ENCODE results near the gene DOCK4.
"Not testable (repeated sequence)": the region's sequence is repeated elsewhere in the genome, so short reads cannot be mapped to it uniquely, and the experiment has no call there.

The DOCK4 gene, protein sequence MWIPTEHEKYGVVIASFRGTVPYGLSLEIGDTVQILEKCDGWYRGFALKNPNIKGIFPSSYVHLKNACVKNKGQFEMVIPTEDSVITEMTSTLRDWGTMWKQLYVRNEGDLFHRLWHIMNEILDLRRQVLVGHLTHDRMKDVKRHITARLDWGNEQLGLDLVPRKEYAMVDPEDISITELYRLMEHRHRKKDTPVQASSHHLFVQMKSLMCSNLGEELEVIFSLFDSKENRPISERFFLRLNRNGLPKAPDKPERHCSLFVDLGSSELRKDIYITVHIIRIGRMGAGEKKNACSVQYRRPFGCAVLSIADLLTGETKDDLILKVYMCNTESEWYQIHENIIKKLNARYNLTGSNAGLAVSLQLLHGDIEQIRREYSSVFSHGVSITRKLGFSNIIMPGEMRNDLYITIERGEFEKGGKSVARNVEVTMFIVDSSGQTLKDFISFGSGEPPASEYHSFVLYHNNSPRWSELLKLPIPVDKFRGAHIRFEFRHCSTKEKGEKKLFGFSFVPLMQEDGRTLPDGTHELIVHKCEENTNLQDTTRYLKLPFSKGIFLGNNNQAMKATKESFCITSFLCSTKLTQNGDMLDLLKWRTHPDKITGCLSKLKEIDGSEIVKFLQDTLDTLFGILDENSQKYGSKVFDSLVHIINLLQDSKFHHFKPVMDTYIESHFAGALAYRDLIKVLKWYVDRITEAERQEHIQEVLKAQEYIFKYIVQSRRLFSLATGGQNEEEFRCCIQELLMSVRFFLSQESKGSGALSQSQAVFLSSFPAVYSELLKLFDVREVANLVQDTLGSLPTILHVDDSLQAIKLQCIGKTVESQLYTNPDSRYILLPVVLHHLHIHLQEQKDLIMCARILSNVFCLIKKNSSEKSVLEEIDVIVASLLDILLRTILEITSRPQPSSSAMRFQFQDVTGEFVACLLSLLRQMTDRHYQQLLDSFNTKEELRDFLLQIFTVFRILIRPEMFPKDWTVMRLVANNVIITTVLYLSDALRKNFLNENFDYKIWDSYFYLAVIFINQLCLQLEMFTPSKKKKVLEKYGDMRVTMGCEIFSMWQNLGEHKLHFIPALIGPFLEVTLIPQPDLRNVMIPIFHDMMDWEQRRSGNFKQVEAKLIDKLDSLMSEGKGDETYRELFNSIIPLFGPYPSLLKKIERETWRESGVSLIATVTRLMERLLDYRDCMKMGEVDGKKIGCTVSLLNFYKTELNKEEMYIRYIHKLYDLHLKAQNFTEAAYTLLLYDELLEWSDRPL (N-terminal part only)

GRCh38 chr7:112206238-112206990 lies at the start of gene DOCK4, which contains the start of gene ZNF277:
TSS of gene DOCK4 (minus strand) at chr7:112206399. CDS start at chr7:112206138, 261 bp downstream.
TSS of gene ZNF277 (plus strand) at chr7:112206695. CDS start at chr7:112206717, 22 bp downstream.
- DNase-seq: peak; percentile 99 to 100

DNA sequence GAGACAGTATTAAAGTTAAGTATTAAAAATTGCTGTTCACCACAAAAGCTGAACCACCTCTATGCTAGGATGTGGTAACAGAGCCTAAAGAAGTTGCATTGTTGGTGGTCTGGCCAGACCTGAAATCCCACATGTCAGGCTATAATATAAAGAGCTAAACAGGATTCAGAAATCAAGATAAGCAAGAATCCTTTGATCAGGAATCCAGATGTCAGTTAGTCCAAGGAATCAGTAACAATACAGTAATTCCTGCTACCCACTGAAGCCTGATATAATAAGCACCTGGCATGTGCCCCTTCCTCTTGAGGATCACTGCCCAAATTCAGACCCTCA lies 49.2 kb upstream of the DOCK4 start:
- DNase-seq: no peak

DNA sequence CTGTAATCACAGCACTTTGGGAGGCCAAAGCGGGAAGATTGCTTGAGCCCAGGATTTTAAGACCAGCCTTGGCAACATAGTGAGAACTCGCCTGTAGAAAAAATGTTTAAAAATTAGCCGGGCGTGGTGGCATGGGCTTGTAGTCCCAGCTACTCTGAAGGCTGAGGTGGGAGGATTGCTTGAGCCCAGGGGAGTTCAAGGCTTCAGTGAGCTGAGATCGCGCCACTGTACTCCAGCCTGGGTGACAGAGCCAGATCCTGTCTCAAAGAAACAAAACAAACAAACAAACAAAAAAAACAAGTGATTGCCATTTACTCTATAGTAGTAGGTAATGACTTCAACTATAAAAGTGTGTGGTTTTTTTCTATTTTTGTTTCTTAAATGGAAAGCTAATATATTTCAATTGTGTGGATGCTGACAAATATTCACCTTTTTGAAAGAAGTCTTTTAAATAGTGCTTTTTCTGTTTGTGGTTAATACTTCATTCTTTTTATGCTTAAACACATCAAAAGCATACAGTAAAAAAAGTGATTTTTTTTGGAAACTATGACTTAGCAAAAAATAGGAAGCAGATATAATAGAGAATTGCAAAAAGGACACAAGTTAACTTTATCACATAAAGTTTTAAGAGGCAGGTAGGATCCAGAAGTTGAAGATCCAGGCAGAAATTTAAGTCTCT lies 48.6 kb upstream of the DOCK4 start:
- DNase-seq: no peak

GRCh38 chr7:112254156-112254555 lies 48.0 kb upstream of the DOCK4 start:
- no peak for DNase-seq

DNA sequence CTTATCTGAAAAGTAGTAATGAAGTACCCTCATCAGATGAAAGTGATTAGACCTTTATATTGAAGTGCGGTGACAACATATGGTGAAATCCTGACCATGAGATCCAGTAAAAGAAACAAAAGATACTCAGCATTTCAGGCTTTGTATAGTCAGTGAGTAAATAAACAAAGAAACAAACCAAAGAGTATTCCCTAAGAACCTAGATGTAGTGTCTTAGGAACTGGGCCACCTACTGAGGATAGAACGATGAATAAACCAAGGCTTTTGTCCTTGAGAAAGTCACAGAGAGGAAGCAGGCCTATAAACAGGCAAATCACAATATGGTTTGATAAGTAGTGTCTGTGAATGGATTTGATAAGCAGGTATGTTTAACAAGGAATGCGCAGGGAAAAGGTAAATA lies 46.5 kb upstream of the DOCK4 start:
- no peak for DNase-seq

- DNase-seq: no peak
Observed at GRCh38 chr7:112252141-112252540, 45.9 kb upstream of the DOCK4 start.

DNA sequence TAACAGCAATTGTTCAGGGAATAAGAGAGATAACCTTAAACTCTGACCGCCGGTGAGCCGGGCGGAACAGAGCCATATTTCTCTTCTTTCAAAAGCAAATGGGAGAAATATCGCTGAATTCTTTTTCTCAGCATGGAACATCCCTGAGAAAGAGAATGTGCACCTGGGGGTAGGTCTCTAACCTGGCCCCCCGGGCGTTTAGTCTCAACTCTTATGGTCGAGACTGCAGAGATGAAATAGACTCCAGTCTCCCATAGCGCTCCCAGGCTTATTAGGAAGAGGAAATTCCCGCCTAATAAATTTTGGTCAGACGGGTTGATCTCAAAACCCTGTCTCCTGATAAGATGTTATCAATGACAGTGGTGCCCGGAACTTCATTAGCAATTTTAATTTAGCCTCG lies 43.8 kb upstream of the DOCK4 start:
- DNase-seq: not testable (repeated sequence)

- no peak for DNase-seq
Observed at GRCh38 chr7:112248598-112248997, 42.4 kb upstream of the DOCK4 start.

DNA sequence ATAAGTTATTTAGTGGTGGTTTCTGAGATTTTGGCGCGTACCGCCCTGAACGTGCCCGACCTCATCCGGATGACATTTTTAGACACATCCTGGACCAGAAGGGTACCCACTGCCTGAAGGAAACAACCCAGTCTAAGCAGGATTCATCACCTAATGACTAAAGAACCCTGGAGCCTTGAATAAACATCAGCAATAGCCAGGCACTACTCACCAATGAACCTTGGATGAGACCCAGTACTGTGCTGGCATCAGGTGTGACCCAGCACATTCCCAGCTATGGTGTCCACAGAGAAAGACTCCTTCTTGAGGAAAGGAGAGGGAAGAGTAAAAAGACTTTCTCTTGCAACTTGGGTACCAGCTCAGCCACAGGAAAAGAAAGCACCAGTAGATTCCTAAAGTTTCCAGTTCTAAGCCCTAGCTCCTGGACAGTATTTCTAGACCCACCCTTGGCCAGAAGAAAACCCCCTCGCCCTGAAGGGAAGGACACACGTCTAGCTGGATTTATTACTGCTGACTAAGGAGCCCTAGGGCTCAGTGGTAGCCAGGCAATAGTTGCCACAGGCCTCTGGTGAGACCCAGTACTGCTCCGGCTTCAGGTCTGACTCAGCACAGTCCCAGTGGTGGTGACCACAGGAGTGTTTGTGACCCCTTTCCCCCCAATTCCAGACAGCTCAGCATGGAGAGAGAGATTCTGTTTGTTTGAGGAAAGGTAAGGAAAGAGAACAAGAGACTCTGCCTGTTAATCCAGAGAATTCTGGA lies 32.8 kb upstream of the DOCK4 start:
- no peak for DNase-seq

DNA sequence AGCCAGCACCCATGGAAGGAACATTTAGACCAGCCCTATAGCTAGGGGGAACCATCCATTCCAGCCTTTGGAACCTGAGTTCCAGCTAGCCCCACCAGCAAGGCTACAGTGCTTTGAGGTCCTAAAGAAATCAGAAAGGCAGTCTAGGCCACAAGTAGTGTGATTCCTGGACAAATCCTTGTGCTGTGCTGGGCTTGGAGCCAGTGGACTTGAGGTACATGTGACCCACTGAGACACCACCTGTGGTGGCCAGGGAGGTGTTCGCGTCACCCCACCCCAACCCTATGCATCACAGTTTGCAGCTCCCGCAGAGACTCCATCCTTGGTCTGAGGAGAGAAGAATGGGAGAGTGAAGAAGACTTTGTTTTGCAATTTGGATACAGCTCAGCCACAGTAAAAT lies 32.1 kb upstream of the DOCK4 start:
- no peak for DNase-seq

- no peak for DNase-seq
Observed at GRCh38 chr7:112236597-112236996, 30.4 kb upstream of the DOCK4 start.

DNA sequence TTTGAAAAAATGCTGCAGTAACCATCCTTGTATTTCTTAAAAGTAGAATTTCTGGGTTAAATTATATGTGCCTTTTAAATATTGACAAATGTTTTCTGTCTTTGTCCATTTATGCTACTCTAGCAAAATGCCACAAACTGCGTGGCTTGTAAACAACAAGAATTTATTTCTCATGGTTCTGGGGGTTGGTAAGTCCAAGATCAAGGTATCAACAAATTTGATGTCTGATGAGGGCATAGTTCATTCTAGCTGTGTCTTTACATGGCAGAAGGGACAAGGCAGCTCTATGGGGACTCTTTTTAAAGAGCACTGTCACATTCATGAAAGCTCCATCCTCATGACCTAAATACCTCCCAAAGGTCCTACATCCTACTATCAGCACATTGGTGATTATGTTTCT lies 27.9 kb upstream of the DOCK4 start:
- DNase-seq: no peak

DNA sequence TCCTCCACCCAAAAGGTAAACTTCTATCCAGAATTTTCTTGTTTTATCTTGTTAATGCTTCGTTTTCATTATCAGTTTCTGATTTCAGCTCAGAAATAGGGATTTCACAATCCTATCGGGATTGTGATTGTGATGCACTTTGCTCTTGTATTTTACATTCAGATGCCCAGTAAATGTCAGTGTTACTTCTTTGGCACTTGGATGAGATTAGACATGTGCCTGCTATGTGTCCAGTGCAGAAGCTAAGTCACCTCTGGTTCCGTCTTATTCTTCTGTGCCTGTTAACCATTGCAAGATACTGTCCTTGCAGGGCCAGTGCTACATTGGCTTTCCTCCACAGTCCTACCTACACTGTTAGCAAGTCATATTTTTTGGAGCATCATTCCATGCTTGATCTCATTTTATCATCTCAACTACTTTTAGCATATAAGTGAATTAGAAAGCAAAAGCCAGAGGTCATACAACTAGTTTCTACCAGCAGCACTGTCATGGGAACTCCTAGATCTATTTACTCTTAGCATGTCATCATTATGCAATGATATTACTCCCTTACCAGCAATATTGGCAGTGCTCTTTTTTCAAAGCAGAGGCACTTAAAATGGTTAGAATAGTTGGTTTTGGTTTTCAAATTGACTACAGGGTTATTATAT lies 27.0 kb upstream of the DOCK4 start:
- DNase-seq: no peak

GRCh38 chr7:112232212-112232978 lies 26.2 kb upstream of the DOCK4 start:
- no peak for DNase-seq

GRCh38 chr7:112228632-112229031 lies 22.4 kb upstream of the DOCK4 start:
- DNase-seq: no peak

- DNase-seq: no peak
Observed at GRCh38 chr7:112226701-112227276, 20.6 kb upstream of the DOCK4 start.

DNA sequence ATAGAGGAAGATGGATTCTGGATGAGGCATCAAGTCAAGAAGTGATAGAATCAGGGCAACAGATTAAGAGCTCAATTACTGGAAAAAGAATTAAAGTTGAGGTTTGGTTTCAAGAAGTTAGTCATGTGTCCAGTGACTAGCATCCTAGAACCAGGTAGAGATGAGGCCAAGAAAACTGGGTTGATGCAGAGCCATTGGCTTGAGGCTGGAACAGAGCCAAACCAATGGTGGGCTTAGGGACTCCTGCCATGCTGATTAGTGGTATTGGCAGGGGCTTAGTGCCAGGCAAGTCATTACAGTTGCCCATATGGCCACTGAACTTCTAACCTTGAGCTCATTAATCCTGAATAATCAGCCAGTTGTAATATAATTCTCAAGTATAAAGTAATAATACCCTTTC lies 18.8 kb upstream of the DOCK4 start:
- no peak for DNase-seq

DNA sequence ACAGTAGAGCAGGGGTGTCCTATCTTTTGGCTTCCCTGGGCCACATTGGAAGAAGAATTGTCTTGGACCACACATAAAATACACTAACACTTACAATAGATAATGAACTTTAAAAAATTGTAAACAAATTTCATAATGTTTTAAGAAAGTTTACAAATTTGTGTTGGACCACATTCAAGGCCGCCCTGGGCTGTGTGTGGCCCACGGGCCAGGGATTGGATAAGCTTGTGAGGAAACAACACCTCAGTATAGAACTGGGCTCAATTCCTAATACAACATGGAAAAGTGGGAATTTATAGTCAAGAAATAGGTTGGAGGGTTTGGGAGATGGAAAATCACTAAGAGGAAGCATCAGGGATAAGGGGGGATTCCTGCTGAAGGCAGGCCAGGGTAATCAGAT lies 18.0 kb upstream of the DOCK4 start:
- DNase-seq: no peak

DNA sequence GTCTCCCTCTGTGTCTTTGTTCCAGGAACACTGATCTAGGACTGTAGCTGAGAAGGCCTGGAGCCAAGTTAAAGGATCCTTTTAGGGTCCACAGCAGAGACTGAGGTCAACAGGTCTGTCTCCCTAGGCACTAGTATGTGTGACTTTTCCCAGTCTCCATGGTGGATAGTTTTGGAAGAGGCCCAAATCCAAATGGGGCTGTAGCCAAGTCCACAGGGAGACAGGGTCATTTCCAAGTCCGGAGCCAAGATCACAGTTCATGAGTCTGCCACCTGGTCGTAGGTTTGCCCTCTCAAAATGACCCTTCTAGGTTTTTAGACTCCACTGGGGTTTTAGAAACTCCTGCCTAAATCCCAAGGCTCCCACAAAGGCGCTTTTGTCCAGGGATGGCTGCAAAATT lies 17.1 kb upstream of the DOCK4 start:
- DNase-seq: no peak

All from stimulated activated CD4-positive, alpha-beta T cell treated with anti-CD3 and anti-CD28 coated beads, Interleukin-2, amount 100 ng/mL, for 24 hours (primary cell).